Central memory CD4-positive, alpha-beta T cell (primary cell): ENCODE data around the gene ABHD18.
"Not testable (repeated sequence)": the region's sequence is repeated elsewhere in the genome, so short reads cannot be mapped to it uniquely, and the experiment has no call there.

ENCODE experiments used
- DNase-seq: peaks from one replicate; pipeline ENCODE4 v3.0.0; 2022

ABHD18 gene

GRCh38 chr4:127993151-127993550 is 27.9 kb downstream of the ABHD18 start:
- no peak for DNase-seq

- no peak for DNase-seq
Measured at GRCh38 chr4:127995776-127996175, 30.6 kb downstream of the ABHD18 start.

GRCh38 chr4:127996521-127996920 is 31.3 kb downstream of the ABHD18 start:
- DNase-seq, result not testable (repeated sequence)

GRCh38 chr4:127997534-127998388 is 32.6 kb downstream of the ABHD18 start:
- DNase-seq, result no peak

GRCh38 chr4:128006592-128006991 is 41.4 kb downstream of the ABHD18 start:
- DNase-seq, result no peak

- DNase-seq, result no peak
Measured at GRCh38 chr4:128009428-128009827, 44.2 kb downstream of the ABHD18 start.

GRCh38 chr4:128025319-128025718 is 60.1 kb downstream of the ABHD18 start:
- no peak for DNase-seq

GRCh38 chr4:128029907-128030306 is 64.7 kb downstream of the ABHD18 start:
- DNase-seq, result no peak

GRCh38 chr4:128031756-128032384 is 66.7 kb downstream of the ABHD18 start:
- no peak for DNase-seq

GRCh38 chr4:128039568-128039967 is 74.4 kb downstream of the ABHD18 start:
- no peak for DNase-seq

- not testable (repeated sequence) for DNase-seq
Measured at GRCh38 chr4:128047019-128047418, 81.8 kb downstream of the ABHD18 start.

- not testable (repeated sequence) for DNase-seq
Measured at GRCh38 chr4:128047514-128047913, 82.3 kb downstream of the ABHD18 start.

- not testable (repeated sequence) for DNase-seq
Measured at GRCh38 chr4:128051229-128051628, 86.0 kb downstream of the ABHD18 start.

- DNase-seq, result not testable (repeated sequence)
Measured at GRCh38 chr4:128054907-128055306, 89.7 kb downstream of the ABHD18 start.

- not testable (repeated sequence) for DNase-seq
Measured at GRCh38 chr4:128055441-128056206, 90.4 kb downstream of the ABHD18 start.

- DNase-seq, result no peak
Measured at GRCh38 chr4:128056396-128056795, 91.2 kb downstream of the ABHD18 start.

GRCh38 chr4:128060121-128060698 is 95.0 kb downstream of the ABHD18 start:
- DNase-seq, result no peak

- DNase-seq, result peak; percentile 91
Measured at GRCh38 chr4:128060699-128061565, 95.7 kb downstream of the ABHD18 start, which contains the start of gene LARP1B. Gene LARP1B (plus strand): TSS chr4:128061312. CDS start chr4:128074952, 13,640 bp downstream.

GRCh38 chr4:128061566-128062536 is 96.6 kb downstream of the ABHD18 start:
- DNase-seq, result peak; percentile 54

GRCh38 chr4:128066453-128066820 is 101.2 kb downstream of the ABHD18 start:
- DNase-seq, result not testable (repeated sequence)

GRCh38 chr4:128068918-128069317 is 103.7 kb downstream of the ABHD18 start:
- DNase-seq, result no peak
